ENCODE results near the gene SMO.

Gene SMO

GRCh38 chr7:129257168-129257567 is 68.7 kb downstream of the SMO start:
- no peaks in the 10 kb centered on the region for H3K36me3 ChIP-seq (ENCODE audit: insufficient read depth, low read length)
- no peak overlapping the region for H3K9ac ChIP-seq (ENCODE audit: low read depth, low read length)
- peaks cover 30% of the 10 kb centered on the region for H3K4me1 ChIP-seq (ENCODE audit: insufficient read depth, low read length)
- H3K9me3 ChIP-seq (ENCODE audit: control insufficient read depth, insufficient read depth, low read length): no peaks in the 10 kb centered on the region

- Histone ChIP-seq H3K4me1 (ENCODE audit: insufficient read depth, low read length) (peaks cover 35% of the 10 kb centered on the region), H3K36me3 (ENCODE audit: insufficient read depth, low read length) (no peaks in the 10 kb centered on the region), H3K9me3 (ENCODE audit: control insufficient read depth, insufficient read depth, low read length) (no peaks in the 10 kb centered on the region), H3K9ac (ENCODE audit: low read depth, low read length) (peak overlapping the region; percentile 11; the same call in 1 of the 2 replicates)
Measured at GRCh38 chr7:129258649-129259389, 70.4 kb downstream of the SMO start.

GRCh38 chr7:129262324-129262723 is 73.9 kb downstream of the SMO start:
- no peaks in the 10 kb centered on the region for H3K9me3 ChIP-seq (ENCODE audit: control insufficient read depth, insufficient read depth, low read length)
- no peaks in the 10 kb centered on the region for H3K36me3 ChIP-seq (ENCODE audit: insufficient read depth, low read length)
- no peak overlapping the region for H3K9ac ChIP-seq (ENCODE audit: low read depth, low read length)
- H3K4me1 ChIP-seq (ENCODE audit: insufficient read depth, low read length): peaks cover 30% of the 10 kb centered on the region

Measured in ES-I3 (cell line).